IMR-90 (cell line): ENCODE results near the gene FRMD4B. TPM values are rescaled to one million over a fixed set of nuclear protein-coding genes. Genes with fewer than 3 reads are reported as not detected.

ENCODE experiments used
- ATAC-seq: fragments of 200-7000 bp; cut with Tn5 transposase; 2 replicates; pipeline ENCODE4 v1.9.1; 2020; ENCODE audit warnings: low read depth, mild to moderate bottlenecking, moderate library complexity
- BruUV-seq: library from RNA; stranded (reverse); fragments of 400-500 nt; replicated peaks from 2 replicates; lab custom pipeline; 2021; lab: Mats Ljungman, UMichigan
- CTCF ChIA-PET: fragments of 300-600 bp; formaldehyde crosslinking; extraction: SDS; loops from one replicate; lab custom pipeline; 2021; ENCODE audit warnings: antibody characterized with exemption; lab: Yijun Ruan, JAX
- POLR2A ChIA-PET: fragments of 300-600 bp; sonication (Branson Sonifier 250); formaldehyde crosslinking; loops from one replicate; lab custom pipeline; 2022; ENCODE audit warnings: antibody characterized with exemption; ENCODE audit not compliant: unreplicated experiment; lab: Charles Lee
- DNase-seq: peaks from one replicate; pipeline ENCODE4 v3.0.0; 2013
- H2AFZ ChIP-seq: replicated peaks from 2 replicates; pipeline ENCODE3; 2013; ENCODE audit warnings: low read length, mild to moderate bottlenecking; ENCODE audit not compliant: poor library complexity
- H2AK5ac ChIP-seq: 2 replicates; pipeline ENCODE4 v1.6.1; 2013; ENCODE audit warnings: low read depth, low read length, inconsistent platforms
- H2AK9ac ChIP-seq: replicated peaks from 2 replicates; pipeline ENCODE3; 2013; ENCODE audit warnings: mild to moderate bottlenecking, low read depth, low read length, moderate library complexity; ENCODE audit not compliant: poor library complexity
- H2BK120ac ChIP-seq: 2 replicates; pipeline ENCODE4 v1.6.1; 2013; ENCODE audit warnings: low read depth, low read length, inconsistent platforms
- H2BK15ac ChIP-seq: 3 replicates; pipeline ENCODE4 v1.6.1; 2013; ENCODE audit warnings: low read depth, low read length, inconsistent platforms
- H2BK20ac ChIP-seq: 2 replicates; pipeline ENCODE4 v1.6.1; 2013; ENCODE audit warnings: low read depth, mild to moderate bottlenecking, inconsistent platforms, low read length, moderate library complexity
- H2BK5ac ChIP-seq: 2 replicates; pipeline ENCODE4 v1.6.1; 2013; ENCODE audit warnings: mild to moderate bottlenecking, low read depth, low read length, inconsistent platforms; ENCODE audit not compliant: poor library complexity, severe bottlenecking
- H3K14ac ChIP-seq: replicated peaks from 2 replicates; pipeline ENCODE4 v1.6.1; 2013; ENCODE audit warnings: low read depth, low read length, inconsistent platforms
- H3K18ac ChIP-seq: 2 replicates; pipeline ENCODE4 v1.6.1; 2013; ENCODE audit warnings: low read depth, low read length, control low read depth
- H3K23ac ChIP-seq: 2 replicates; pipeline ENCODE4 v1.6.1; 2013; ENCODE audit warnings: low read depth, low read length, inconsistent platforms
- H3K27ac ChIP-seq: 2 replicates; pipeline ENCODE4 v1.5.1; 2013; ENCODE audit warnings: mild to moderate bottlenecking, control low read depth, low read length; ENCODE audit not compliant: insufficient read depth
- H3K27me3 ChIP-seq: 2 replicates; pipeline ENCODE4 v1.6.1; 2013; ENCODE audit warnings: low read length; ENCODE audit not compliant: control insufficient read depth, insufficient read depth
- H3K36me3 ChIP-seq: 2 replicates; pipeline ENCODE4 v1.6.1; 2013; ENCODE audit warnings: low read length, mixed read lengths; ENCODE audit not compliant: control insufficient read depth, insufficient read depth
- H3K4ac ChIP-seq: 2 replicates; pipeline ENCODE4 v1.6.1; 2013; ENCODE audit warnings: low read depth, low read length, inconsistent platforms
- H3K4me1 ChIP-seq: 2 replicates; pipeline ENCODE4 v1.6.1; 2013; ENCODE audit warnings: low read length, mixed read lengths; ENCODE audit not compliant: control insufficient read depth, insufficient read depth
- H3K4me2 ChIP-seq: 2 replicates; pipeline ENCODE4 v1.6.1; 2013; ENCODE audit warnings: low read depth, mild to moderate bottlenecking, control low read depth, low read length, moderate library complexity
- H3K4me3 ChIP-seq: 2 replicates; pipeline ENCODE4 v1.5.1; 2013; ENCODE audit warnings: low read depth, mild to moderate bottlenecking, control low read depth, low read length, moderate library complexity; ENCODE audit not compliant: insufficient read depth
- H3K56ac ChIP-seq: 2 replicates; pipeline ENCODE4 v1.6.1; 2013; ENCODE audit warnings: low read length, inconsistent platforms; ENCODE audit not compliant: insufficient read depth; ENCODE audit errors: extremely low read depth
- H3K79me1 ChIP-seq, 2 experiments: 2 replicates each; pipeline ENCODE4 v1.6.1; 2013; ENCODE audit warnings: low read length in 2 of 2, inconsistent platforms in 1 of 2, low read depth in 1 of 2
- H3K9ac ChIP-seq: 2 replicates; pipeline ENCODE4 v1.6.1; 2013; ENCODE audit warnings: low read depth, low read length, control low read depth
- H3K9me1 ChIP-seq: 2 replicates; pipeline ENCODE4 v1.6.1; 2013; ENCODE audit warnings: low read length, inconsistent platforms; ENCODE audit not compliant: insufficient read depth
- H3K9me3 ChIP-seq: 2 replicates; pipeline ENCODE4 v1.6.1; 2013; ENCODE audit warnings: low read length; ENCODE audit not compliant: control insufficient read depth, insufficient read depth
- H4K20me1 ChIP-seq: 2 replicates; pipeline ENCODE4 v1.6.1; 2013; ENCODE audit warnings: low read length, inconsistent platforms; ENCODE audit not compliant: insufficient read depth
- H4K5ac ChIP-seq: 2 replicates; pipeline ENCODE4 v1.6.1; 2013; ENCODE audit warnings: mild to moderate bottlenecking, low read depth, low read length, control low read depth
- H4K8ac ChIP-seq, 2 experiments: 2 replicates each; pipeline ENCODE4 v1.6.1; 2013; ENCODE audit warnings: low read depth in 2 of 2, low read length in 2 of 2, control low read depth in 1 of 2, inconsistent platforms in 1 of 2
- H4K91ac ChIP-seq: 2 replicates; pipeline ENCODE4 v1.6.1; 2013; ENCODE audit warnings: low read depth, low read length, inconsistent platforms; ENCODE audit not compliant: insufficient read depth
- BHLHE40 ChIP-seq: fragments of 150-350 bp; IDR thresholded peaks from 2 replicates; pipeline ENCODE4 v1.6.1; 2016; ENCODE audit warnings: mild to moderate bottlenecking, low read depth, low read length
- CEBPB ChIP-seq: IDR thresholded peaks from 2 replicates; pipeline ENCODE4 v1.6.1; 2012; ENCODE audit warnings: low read depth, low read length, improper control_type of control experiment
- CHD1 ChIP-seq: IDR thresholded peaks from 2 replicates; pipeline ENCODE4 v1.6.1; 2012; ENCODE audit warnings: low read depth, low read length, improper control_type of control experiment
- CTCF ChIP-seq: conservative IDR thresholded peaks from 2 replicates; pipeline ENCODE4 v1.5.1; 2012; ENCODE audit warnings: mild to moderate bottlenecking, low read depth, low read length, improper control_type of control experiment
- FOS ChIP-seq: fragments of 150-350 bp; IDR thresholded peaks from 2 replicates; pipeline ENCODE4 v1.6.1; 2016; ENCODE audit warnings: low read depth, low read length
- MAFK ChIP-seq: IDR thresholded peaks from 2 replicates; pipeline ENCODE4 v1.6.1; 2012; ENCODE audit warnings: low read depth, low read length, improper control_type of control experiment
- MAZ ChIP-seq: IDR thresholded peaks from 2 replicates; pipeline ENCODE4 v1.6.1; 2012; ENCODE audit warnings: low read depth, mild to moderate bottlenecking, low read length, improper control_type of control experiment, moderate library complexity, borderline replicate concordance
- MXI1 ChIP-seq: IDR thresholded peaks from 2 replicates; pipeline ENCODE4 v1.6.1; 2012; ENCODE audit warnings: low read depth, mild to moderate bottlenecking, low read length, moderate library complexity, borderline replicate concordance
- NFE2L2 ChIP-seq: fragments of 150-350 bp; IDR thresholded peaks from 2 replicates; pipeline ENCODE4 v1.6.1; 2016; ENCODE audit warnings: low read depth, mild to moderate bottlenecking, low read length
- POLR2A ChIP-seq: IDR thresholded peaks from 2 replicates; pipeline ENCODE4 v1.6.1; 2012; ENCODE audit warnings: mild to moderate bottlenecking, low read depth, low read length
- RAD21 ChIP-seq: IDR thresholded peaks from 2 replicates; pipeline ENCODE4 v1.6.1; 2012; ENCODE audit warnings: low read length, improper control_type of control experiment
- RCOR1 ChIP-seq: IDR thresholded peaks from 2 replicates; pipeline ENCODE4 v1.6.1; 2012; ENCODE audit warnings: mild to moderate bottlenecking, low read length, improper control_type of control experiment; ENCODE audit not compliant: insufficient replicate concordance
- RFX5 ChIP-seq: IDR thresholded peaks from 2 replicates; pipeline ENCODE4 v1.8.0; 2012; ENCODE audit warnings: low read depth, mild to moderate bottlenecking, low read length, moderate library complexity
- SMC3 ChIP-seq: fragments of 150-350 bp; IDR thresholded peaks from 2 replicates; pipeline ENCODE4 v1.6.1; 2016; ENCODE audit warnings: low read depth, mild to moderate bottlenecking, antibody characterized with exemption, low read length, moderate library complexity
- USF2 ChIP-seq: fragments of 150-350 bp; IDR thresholded peaks from 2 replicates; pipeline ENCODE4 v1.6.1; 2017; ENCODE audit warnings: mild to moderate bottlenecking, antibody characterized with exemption, low read length, low read depth
- WGBS, 2 experiments: methylation state at CpG; one replicate each; pipeline versions ENCODE4 v1.1.5 to v1.1.7; 2013; ENCODE audit warnings: missing lambda C conversion rate in 2 of 2; ENCODE audit not compliant: insufficient read length in 1 of 2; ENCODE audit errors: extremely low coverage in 2 of 2; 5-methylcytosine and 5-hydroxymethylcytosine counted together
- dilution Hi-C: fragments of 300-500 bp; cut with HindIII; formaldehyde crosslinking; loops from one replicate; pipeline ENCODE4 v1.14.3; 2018; ENCODE audit warnings: low sequenced_read_pairs; ENCODE audit not compliant: unreplicated experiment
- in situ Hi-C: fragments of 300-500 bp; cut with MboI; formaldehyde crosslinking; loops from 3 replicates; pipeline ENCODE4 v1.14.3; 2019; ENCODE audit warnings: low sequenced_read_pairs, inconsistent platforms, mixed read lengths
- intact Hi-C: fragments of 100-400 bp; cut with micrococcal nuclease; formaldehyde crosslinking; loops from 2 replicates; pipeline ENCODE4 v1.10.0; 2022
- polyA plus RNA-seq, 3 experiments: library from polyadenylated mRNA; depleted of rRNA; stranded (reverse); fragments of >200 nt; gene quantifications; 2 replicates each; pipeline ENCODE4 v1.2.3, GENCODE V29; 2012; ENCODE audit warnings: low replicate concordance in 1 of 3
- total RNA-seq: library from RNA; depleted of rRNA; stranded (reverse); fragments of >200 nt; gene quantifications from 2 replicates; pipeline ENCODE4 v1.2.3, GENCODE V29; 2012
- TF ChIP-seq, protein P1 (sequence below): fragments of 150-350 bp; IDR thresholded peaks from 2 replicates; pipeline ENCODE4 v1.6.1; 2016; ENCODE audit warnings: low read depth, mild to moderate bottlenecking, low read length, moderate library complexity, borderline replicate concordance

Gene FRMD4B
- total and polyA plus RNA-seq, 2 of the 4 experiments (the other 2 are of a cell fraction), result 0.14 to 0.36 TPM

DNA sequence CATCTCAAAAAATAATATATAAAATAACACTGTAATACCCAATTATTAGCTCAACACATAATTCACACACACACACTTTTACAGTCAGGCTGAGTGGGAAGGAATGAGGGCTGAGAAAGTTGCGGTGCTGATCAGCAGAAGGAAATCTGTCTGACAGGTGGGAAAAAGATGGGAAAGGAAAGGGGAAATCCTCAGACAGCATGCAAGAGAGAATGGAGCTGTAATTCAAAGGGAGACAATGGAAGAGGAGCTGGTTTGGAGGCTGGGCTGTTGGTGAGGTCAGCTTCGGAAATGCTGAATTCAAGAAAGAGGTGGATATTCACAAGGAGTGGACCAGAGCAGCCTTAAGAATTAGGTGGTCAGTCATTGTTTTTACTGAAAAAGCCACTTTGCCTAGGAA lies 141.8 kb downstream of the FRMD4B start:
- Histone ChIP-seq H3K4ac (no peak overlapping the region), H3K14ac (no peak overlapping the region), H4K20me1 (no peaks in the 10 kb centered on the region), H2AFZ (no peak overlapping the region), H3K4me1 (peaks cover 2% of the 10 kb centered on the region; the same call in 1 of the 2 replicates), H3K27me3 (peaks cover 50% of the 10 kb centered on the region), H2BK120ac (no peak overlapping the region), H3K23ac (no peak overlapping the region), H3K9me3 (0 out of 2 replicates have a peak, but pooled peaks cover 2% of the 10 kb centered on the region), H3K79me1 (no peaks in the 10 kb centered on the region), H2BK5ac (no peak overlapping the region), H3K4me2 (no peak overlapping the region), H3K4me3 (no peak overlapping the region), H4K8ac (no peak overlapping the region), H3K36me3 (no peaks in the 10 kb centered on the region), H2AK5ac (no peak overlapping the region), H2BK15ac (no peak overlapping the region), H2AK9ac (no peak overlapping the region), H2BK20ac (no peak overlapping the region), H3K27ac (no peak overlapping the region), H3K9ac (no peak overlapping the region), H4K91ac (no peak overlapping the region), H3K56ac (no peak overlapping the region), H3K18ac (no peak overlapping the region), H4K5ac (no peak overlapping the region), H3K9me1 (no peaks in the 10 kb centered on the region)
- CTCF ChIA-PET, result interaction anchor here (0.5 kb wide), 1 partner anchor 1515 kb away, joined by 3 read pairs; no protein-coding TSS in a partner anchor
- ATAC-seq (no peak), DNase-seq (no peak)
- BruUV-seq, result no TSS peak
- dilution Hi-C loops (no loop called here), in situ Hi-C loops (no loop called here), intact Hi-C loops (no loop called here)
- TF ChIP-seq RCOR1 (no peak), SMC3 (no peak), CHD1 (no peak), POLR2A (no peak), MXI1 (no peak), MAZ (no peak), MAFK (no peak), CEBPB (no peak), FOS (no peak), CTCF (no peak), RFX5 (no peak), RAD21 (no peak), NFE2L2 (no peak), USF2 (no peak), BHLHE40 (no peak)
- TF ChIP-seq, protein P1, sequence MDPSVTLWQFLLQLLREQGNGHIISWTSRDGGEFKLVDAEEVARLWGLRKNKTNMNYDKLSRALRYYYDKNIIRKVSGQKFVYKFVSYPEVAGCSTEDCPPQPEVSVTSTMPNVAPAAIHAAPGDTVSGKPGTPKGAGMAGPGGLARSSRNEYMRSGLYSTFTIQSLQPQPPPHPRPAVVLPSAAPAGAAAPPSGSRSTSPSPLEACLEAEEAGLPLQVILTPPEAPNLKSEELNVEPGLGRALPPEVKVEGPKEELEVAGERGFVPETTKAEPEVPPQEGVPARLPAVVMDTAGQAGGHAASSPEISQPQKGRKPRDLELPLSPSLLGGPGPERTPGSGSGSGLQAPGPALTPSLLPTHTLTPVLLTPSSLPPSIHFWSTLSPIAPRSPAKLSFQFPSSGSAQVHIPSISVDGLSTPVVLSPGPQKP, result no peak
- POLR2A ChIA-PET, result no interaction called here
- WGBS, 2 experiments, result 80% methylated on average over 1 of the region's 2 CpGs; no CpG with 5 or more reads in 1 of the 2 experiments
